ENCODE data around the gene TNFSF13.

TNFSF13 gene

GRCh38 chr17:7575481-7575883 lies 16.9 kb downstream of the TNFSF13 start:
- no peak for DNase-seq (ENCODE audit: low read depth)

- no peak for DNase-seq (ENCODE audit: low read depth)
These were observed 17.4 kb downstream of the TNFSF13 start for GRCh38 chr17:7575959-7576358.

- no peak for DNase-seq (ENCODE audit: low read depth)
These were observed 17.9 kb downstream of the TNFSF13 start for GRCh38 chr17:7576432-7576937.

- DNase-seq (ENCODE audit: low read depth), result no peak
These were observed 19.0 kb downstream of the TNFSF13 start for GRCh38 chr17:7577327-7578199.

GRCh38 chr17:7579001-7579833 lies 20.7 kb downstream of the TNFSF13 start, which contains the start of gene CD68:
CD68 (plus strand) TSS chr17:7579638; CDS start chr17:7579678, 40 bp downstream.
- DNase-seq (ENCODE audit: low read depth), result peak; percentile 96

GRCh38 chr17:7579834-7580603 lies 21.5 kb downstream of the TNFSF13 start:
- DNase-seq (ENCODE audit: low read depth), result no peak

GRCh38 chr17:7580604-7581575 lies 22.3 kb downstream of the TNFSF13 start:
- no peak for DNase-seq (ENCODE audit: low read depth)

GRCh38 chr17:7582396-7583252 lies 24.1 kb downstream of the TNFSF13 start:
- no peak for DNase-seq (ENCODE audit: low read depth)

GRCh38 chr17:7583253-7584109 lies 24.9 kb downstream of the TNFSF13 start, which contains the start of gene MPDU1:
MPDU1 (plus strand) TSS chr17:7583852; CDS start chr17:7583863, 11 bp downstream.
- DNase-seq (ENCODE audit: low read depth), result peak; percentile 97

GRCh38 chr17:7586673-7587419 lies 28.3 kb downstream of the TNFSF13 start:
- DNase-seq (ENCODE audit: low read depth), result no peak

GRCh38 chr17:7587420-7588151 lies 29.0 kb downstream of the TNFSF13 start:
- DNase-seq (ENCODE audit: low read depth), result peak; percentile 98

GRCh38 chr17:7588553-7589203 lies 30.1 kb downstream of the TNFSF13 start:
- DNase-seq (ENCODE audit: low read depth), result no peak

- peak; percentile 86 for DNase-seq (ENCODE audit: low read depth)
These were observed 30.8 kb downstream of the TNFSF13 start for GRCh38 chr17:7589204-7589868.

- peak; percentile 65 for DNase-seq (ENCODE audit: low read depth)
These were observed 31.5 kb downstream of the TNFSF13 start, which contains the start of gene SOX15 for GRCh38 chr17:7589891-7590691. SOX15 (minus strand) TSS chr17:7590094; CDS start chr17:7589676, 418 bp downstream.

- peak; percentile 70 for DNase-seq (ENCODE audit: low read depth)
These were observed 32.2 kb downstream of the TNFSF13 start for GRCh38 chr17:7590743-7591142.

Data from EH (cell line).